ENCODE measurements around the gene CDH20.

- TF ChIP-seq POLR2A (IDR thresholded peaks at IDR 0.05) (no peak), CTCF (IDR thresholded peaks at IDR 0.05 in 8 of 11, conservative IDR thresholded peaks at IDR 0.05 in 3 of 11) (no peak)
Observed at GRCh38 chr18:61350578-61350977, 17.3 kb downstream of the CDH20 start.
